ENCODE results near the gene GSTK1.

DNA sequence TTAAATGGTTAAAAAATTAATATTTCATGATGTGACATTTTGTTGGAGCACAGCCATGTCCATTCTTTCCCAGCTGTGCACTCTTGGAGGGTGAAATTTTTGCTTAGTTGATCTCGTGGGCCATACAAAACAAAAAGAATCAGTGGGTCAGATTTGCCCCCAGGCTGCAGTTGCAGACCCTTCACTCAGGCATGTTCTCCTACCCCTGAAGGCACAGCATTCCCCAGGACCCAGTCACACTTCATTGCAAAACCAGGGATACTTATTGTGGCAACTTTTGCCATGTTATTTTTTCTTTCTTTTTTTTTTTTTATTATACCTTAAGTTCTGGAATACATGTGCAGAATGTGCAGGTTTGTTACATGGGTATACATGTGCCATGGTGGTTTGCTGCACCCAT lies 35.4 kb upstream of the GSTK1 start:
- TF ChIP-seq, protein P1, sequence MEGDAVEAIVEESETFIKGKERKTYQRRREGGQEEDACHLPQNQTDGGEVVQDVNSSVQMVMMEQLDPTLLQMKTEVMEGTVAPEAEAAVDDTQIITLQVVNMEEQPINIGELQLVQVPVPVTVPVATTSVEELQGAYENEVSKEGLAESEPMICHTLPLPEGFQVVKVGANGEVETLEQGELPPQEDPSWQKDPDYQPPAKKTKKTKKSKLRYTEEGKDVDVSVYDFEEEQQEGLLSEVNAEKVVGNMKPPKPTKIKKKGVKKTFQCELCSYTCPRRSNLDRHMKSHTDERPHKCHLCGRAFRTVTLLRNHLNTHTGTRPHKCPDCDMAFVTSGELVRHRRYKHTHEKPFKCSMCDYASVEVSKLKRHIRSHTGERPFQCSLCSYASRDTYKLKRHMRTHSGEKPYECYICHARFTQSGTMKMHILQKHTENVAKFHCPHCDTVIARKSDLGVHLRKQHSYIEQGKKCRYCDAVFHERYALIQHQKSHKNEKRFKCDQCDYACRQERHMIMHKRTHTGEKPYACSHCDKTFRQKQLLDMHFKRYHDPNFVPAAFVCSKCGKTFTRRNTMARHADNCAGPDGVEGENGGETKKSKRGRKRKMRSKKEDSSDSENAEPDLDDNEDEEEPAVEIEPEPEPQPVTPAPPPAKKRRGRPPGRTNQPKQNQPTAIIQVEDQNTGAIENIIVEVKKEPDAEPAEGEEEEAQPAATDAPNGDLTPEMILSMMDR (IDR thresholded peaks at IDR 0.05; ENCODE audit: poor library complexity) = no peak
- TF ChIP-seq EZH2 (IDR thresholded peaks at IDR 0.05; ENCODE audit: borderline replicate concordance) (no peak), EZH2phosphoT487 (IDR thresholded peaks at IDR 0.05; ENCODE audit: low read depth, severe bottlenecking, unreplicated experiment) (no peak)

Data from hepatocyte (in vitro differentiated cells).